Effector memory CD4-positive, alpha-beta T cell (primary cell): ENCODE measurements around the gene KIF27.
"Not testable (repeated sequence)": the region's sequence is repeated elsewhere in the genome, so short reads cannot be mapped to it uniquely, and the experiment has no call there.

Experiments
- DNase-seq, 3 donors: peaks; one replicate each; pipeline ENCODE4 v3.0.0-alpha.2; 2020
- H3K27ac ChIP-seq: 2 replicates; pipeline ENCODE4 v1.7.0; 2013; ENCODE audit warnings: mild to moderate bottlenecking, low read length, moderate library complexity; ENCODE audit not compliant: insufficient read depth, poor library complexity, severe bottlenecking
- H3K27me3 ChIP-seq: replicated peaks from 2 replicates; pipeline ENCODE4 v1.7.0; 2013; ENCODE audit warnings: mild to moderate bottlenecking, low read length; ENCODE audit not compliant: insufficient read depth, control insufficient read depth, poor library complexity, severe bottlenecking
- H3K36me3 ChIP-seq: 2 replicates; pipeline ENCODE4 v1.7.0; 2013; ENCODE audit warnings: mild to moderate bottlenecking, low read length, moderate library complexity; ENCODE audit not compliant: control insufficient read depth, insufficient read depth
- H3K4me1 ChIP-seq: 2 replicates; pipeline ENCODE4 v1.7.0; 2013; ENCODE audit warnings: low read length, mild to moderate bottlenecking; ENCODE audit not compliant: control insufficient read depth, insufficient read depth, poor library complexity, severe bottlenecking
- H3K4me3 ChIP-seq: 2 replicates; pipeline ENCODE4 v1.7.0; 2013; ENCODE audit warnings: low read length, low read depth, mild to moderate bottlenecking; ENCODE audit not compliant: insufficient read depth, poor library complexity, severe bottlenecking
- H3K9me3 ChIP-seq: 2 replicates; pipeline ENCODE4 v1.7.0; 2013; ENCODE audit warnings: mild to moderate bottlenecking, low read length, moderate library complexity; ENCODE audit not compliant: control insufficient read depth

The KIF27 gene

DNA sequence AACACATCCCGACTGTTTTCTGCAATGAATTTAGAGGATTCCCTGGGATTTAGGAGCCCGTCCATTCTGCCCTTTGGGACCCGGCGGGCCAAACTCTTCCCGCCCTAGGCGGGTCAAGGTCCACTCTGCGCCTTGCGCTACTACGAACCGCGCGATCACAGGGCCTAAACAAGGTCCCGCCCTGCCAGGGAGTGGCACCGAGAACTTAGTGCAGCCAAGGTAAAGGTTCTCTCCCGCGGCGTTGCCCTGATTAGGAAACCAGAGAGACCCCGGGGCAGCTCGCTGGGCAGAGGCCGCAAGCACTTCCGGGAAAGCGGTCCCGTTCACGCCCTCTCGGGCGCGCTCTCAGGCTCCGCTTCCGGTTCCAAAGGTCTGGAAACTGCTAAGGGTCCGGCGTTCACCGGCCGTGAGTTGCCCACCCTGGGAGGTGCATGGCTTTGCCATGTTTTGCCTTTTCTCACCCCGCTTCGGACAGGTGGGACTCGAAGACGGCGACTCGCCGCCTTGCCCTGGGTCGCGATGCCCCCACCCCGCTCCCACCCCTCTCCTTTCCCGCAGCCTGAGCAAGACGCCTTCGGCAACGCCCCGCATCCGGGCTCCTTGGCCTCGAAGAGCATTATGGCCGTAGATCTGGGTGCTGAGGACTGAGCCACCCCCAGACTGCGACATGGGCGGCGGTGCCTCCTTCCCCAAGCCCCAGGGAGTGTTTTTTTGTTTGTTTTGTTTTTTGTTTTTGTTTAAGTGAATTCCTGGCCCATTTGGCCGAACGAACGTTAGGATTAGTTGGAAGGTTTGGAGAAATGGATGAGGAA lies 35.4 kb upstream of the KIF27 start:
- peak overlapping the region; percentile 77 for H3K4me3 ChIP-seq

DNA sequence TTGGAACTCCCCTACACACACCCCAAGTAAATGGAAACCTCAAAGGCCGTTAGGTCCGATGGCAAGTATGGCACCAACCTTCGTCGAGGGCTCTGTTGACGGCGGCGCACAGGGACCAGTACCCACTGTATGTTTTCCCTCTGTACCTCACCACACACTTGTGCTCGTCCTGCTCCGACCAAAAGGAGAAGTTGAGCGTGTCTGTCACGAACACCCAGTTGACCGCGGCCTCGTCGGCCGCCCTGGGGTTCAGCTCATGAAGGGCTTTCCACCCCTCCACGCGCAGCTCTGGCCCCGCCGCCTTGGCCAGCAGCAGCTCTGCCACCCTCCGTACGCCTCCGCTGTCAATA lies 34.8 kb upstream of the KIF27 start:
- H3K9me3 ChIP-seq, result no peaks in the 10 kb centered on the region
- no peaks in the 10 kb centered on the region for H3K4me1 ChIP-seq
- no peak for DNase-seq
- H3K4me3 ChIP-seq, result peak overlapping the region; percentile 77
- no peaks in the 10 kb centered on the region for H3K27me3 ChIP-seq
- H3K36me3 ChIP-seq, result no peaks in the 10 kb centered on the region
- peak overlapping the region; percentile 64 for H3K27ac ChIP-seq

More for the DNA sequence above, 35.4 kb upstream of the KIF27 start:
- DNase-seq, result peak; percentile 12 to 56 (median 33)
- Histone ChIP-seq H3K9me3 (no peaks in the 10 kb centered on the region), H3K27me3 (no peaks in the 10 kb centered on the region), H3K36me3 (no peaks in the 10 kb centered on the region), H3K4me1 (no peaks in the 10 kb centered on the region), H3K27ac (peak overlapping the region; percentile 64)

DNA sequence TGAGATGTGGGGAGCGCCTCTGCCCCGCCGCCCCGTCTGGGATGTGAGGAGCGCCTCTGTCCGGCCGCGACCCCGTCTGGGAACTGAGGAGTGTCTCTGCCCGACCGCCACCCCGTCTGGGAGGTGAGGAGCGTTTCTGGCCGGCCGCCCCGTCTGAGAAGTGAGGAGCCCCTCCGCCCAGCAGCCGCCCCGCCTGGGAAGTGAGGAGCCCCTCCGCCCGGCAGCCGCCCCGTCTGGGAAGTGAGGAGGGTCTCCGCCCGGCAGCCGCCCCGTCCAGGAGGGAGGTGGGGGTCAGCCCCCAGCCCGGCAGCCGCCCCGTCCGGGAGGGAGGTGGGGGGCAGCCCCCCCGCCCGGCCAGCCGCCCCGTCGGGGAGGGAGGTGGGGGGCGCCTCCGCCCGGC lies 26.9 kb upstream of the KIF27 start:
- not testable (repeated sequence) for H3K36me3 ChIP-seq, H3K27ac ChIP-seq, H3K4me1 ChIP-seq, DNase-seq, H3K4me3 ChIP-seq, H3K9me3 ChIP-seq, H3K27me3 ChIP-seq

DNA sequence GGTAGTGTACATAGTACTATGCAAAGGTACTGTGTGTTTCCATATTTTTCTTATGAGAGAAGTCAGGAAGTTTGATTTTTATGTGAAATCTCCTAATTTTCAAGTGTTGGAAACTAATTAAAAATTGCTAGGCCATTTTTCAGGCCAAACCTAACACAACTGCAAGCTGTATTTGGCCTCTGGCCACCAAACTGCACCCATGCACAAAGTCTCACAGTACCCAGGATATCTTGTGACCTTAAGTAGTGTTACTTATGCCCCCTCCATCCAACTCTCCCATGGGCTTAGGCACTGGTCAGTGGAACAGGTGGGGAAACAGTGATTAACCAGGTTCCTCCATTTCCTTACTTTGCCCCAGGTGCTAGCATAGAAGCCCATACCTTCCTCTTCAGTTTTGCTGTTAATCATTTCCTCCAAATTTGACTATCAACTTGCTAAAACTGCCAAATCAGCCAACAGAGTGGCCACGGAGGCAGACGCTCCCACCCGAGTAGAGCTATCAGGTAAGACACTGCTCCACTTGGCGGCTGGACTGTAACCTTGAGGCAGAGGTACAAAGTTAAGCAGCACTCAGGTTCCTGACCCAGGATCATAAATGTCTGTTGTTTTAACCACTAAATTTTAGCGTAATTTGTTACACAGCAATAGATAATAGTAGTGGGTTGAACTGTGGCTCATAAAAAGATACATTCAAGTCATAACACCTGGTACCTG lies 19.5 kb upstream of the KIF27 start:
- Histone ChIP-seq H3K4me1 (no peaks in the 10 kb centered on the region), H3K27me3 (no peaks in the 10 kb centered on the region), H3K36me3 (peaks cover 7% of the 10 kb centered on the region), H3K4me3 (no peak overlapping the region), H3K9me3 (no peaks in the 10 kb centered on the region), H3K27ac (no peak overlapping the region)
- DNase-seq, result no peak

DNA sequence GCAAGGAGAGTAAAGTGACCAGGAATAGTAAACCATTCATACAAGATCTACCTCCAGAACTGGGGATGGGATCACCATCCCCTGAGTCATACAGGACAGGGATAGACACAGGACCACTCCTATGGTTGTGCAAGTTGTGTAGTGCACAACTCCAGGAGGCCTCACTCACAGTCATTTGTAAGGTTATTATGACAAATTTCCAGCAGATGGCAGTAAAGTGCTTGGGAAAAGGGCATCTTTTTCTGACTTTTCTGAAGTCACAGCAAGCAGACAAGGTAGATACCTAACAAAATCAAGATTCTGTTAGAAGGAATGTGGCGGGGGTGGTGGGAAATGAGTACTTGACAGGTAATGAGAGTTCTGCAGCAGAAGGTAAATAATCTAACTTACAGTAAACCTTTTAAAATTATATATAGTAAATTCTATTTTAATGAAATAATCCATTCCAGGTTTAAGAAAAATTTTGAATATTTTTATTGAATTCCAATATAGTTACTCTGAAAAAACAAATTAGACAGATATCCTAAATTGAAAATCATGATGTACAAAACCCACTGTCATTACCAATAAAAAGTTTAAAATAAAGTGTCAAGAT lies 16.7 kb upstream of the KIF27 start:
- Histone ChIP-seq H3K36me3 (peaks cover 7% of the 10 kb centered on the region), H3K27ac (no peak overlapping the region), H3K27me3 (no peaks in the 10 kb centered on the region), H3K4me1 (no peaks in the 10 kb centered on the region), H3K4me3 (no peak overlapping the region), H3K9me3 (no peaks in the 10 kb centered on the region)
- DNase-seq, result peak in 1 of 3 donors; percentile 20

DNA sequence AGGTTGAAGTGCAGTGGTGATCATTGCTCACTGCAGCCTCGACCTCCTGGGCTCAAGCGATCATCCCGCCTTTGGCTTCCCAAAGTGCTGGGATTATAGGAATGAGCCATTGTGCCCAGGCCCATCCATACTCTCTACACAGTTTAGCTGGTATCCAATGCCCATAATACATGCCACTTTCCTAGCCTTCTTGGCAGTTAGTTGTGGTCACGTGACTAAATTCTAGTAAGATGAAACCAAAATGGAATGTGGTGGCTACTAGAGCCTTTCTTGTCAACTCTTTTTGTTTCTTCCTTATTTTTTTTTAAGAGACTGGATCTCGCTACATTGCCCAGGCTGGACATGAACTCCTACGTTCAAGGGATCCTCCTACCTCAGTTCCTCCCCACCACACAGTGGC lies 15.3 kb upstream of the KIF27 start:
- Histone ChIP-seq H3K9me3 (no peaks in the 10 kb centered on the region), H3K27me3 (no peaks in the 10 kb centered on the region), H3K4me1 (no peaks in the 10 kb centered on the region), H3K36me3 (no peaks in the 10 kb centered on the region), H3K4me3 (no peak overlapping the region), H3K27ac (no peak overlapping the region)
- DNase-seq, result no peak

DNA sequence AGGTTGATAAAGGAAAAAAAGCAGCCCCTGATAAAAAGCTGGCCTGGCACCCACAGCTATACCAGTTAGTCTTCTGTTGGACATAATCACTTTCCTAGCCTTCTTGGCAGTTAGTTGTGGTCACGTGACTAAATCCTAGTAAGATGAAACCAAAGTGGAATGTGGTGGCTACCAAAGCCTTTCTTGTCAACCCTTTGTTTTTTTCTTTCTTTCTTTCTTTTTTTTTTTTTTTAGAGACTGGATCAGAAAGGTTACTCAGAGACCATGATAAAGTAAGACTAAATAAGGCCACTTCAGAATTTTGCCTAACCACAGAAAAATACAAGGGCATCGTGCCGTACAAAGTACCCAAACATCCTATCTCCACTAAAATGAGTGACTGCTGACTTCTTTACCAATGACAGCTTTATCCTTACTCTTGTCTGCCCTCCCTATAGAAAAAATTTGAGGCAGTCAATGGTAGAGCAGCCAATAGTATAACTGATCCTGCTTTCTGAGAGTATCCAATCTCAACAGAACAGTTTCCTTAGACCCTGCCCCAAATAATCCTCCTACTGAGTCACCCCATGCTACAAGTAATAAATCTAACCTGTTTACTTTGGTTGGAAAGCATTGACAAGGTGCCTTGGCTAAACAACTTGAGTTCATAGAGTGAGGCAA lies 14.2 kb upstream of the KIF27 start:
- H3K27me3 ChIP-seq, result no peaks in the 10 kb centered on the region
- no peaks in the 10 kb centered on the region for H3K36me3 ChIP-seq
- DNase-seq, result no peak
- H3K9me3 ChIP-seq, result no peaks in the 10 kb centered on the region
- no peak overlapping the region for H3K4me3 ChIP-seq
- no peaks in the 10 kb centered on the region for H3K4me1 ChIP-seq
- H3K27ac ChIP-seq, result no peak overlapping the region

DNA sequence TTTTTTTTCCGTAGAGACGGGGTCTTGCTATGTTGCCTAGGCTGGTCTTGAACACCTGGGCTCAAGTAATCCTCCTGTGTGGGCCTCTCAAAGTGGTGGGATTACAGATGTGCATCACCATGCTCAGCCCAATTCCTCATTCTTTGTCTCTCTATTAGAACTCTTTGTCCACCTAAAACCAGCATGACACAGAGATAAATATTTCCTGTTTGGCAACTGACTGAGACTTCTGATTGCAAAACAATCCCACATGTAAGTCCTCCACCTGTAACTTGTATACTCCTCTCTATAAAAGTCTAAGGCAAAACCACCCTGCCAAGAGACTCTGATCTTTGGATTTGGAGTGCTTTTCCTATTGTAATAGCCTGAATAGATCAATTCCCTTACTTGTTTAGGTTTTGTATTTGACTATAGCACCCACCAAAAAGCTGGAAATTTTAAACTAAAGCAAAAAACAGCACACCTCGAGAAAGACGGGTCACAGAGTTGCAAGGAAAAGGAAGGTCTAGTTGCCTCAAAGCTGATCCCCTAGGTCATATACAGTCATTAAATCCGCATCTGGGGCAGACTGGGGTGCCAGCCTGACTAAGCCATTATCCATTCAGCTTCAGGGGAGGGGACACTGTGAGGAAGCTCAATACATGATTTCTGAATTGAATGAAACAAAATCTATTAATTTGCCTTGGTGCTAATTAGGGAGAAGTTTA lies 13.5 kb upstream of the KIF27 start:
- Histone ChIP-seq H3K27me3 (no peaks in the 10 kb centered on the region), H3K27ac (no peak overlapping the region), H3K36me3 (no peaks in the 10 kb centered on the region), H3K4me3 (no peak overlapping the region), H3K9me3 (no peaks in the 10 kb centered on the region), H3K4me1 (no peaks in the 10 kb centered on the region)
- no peak for DNase-seq

DNA sequence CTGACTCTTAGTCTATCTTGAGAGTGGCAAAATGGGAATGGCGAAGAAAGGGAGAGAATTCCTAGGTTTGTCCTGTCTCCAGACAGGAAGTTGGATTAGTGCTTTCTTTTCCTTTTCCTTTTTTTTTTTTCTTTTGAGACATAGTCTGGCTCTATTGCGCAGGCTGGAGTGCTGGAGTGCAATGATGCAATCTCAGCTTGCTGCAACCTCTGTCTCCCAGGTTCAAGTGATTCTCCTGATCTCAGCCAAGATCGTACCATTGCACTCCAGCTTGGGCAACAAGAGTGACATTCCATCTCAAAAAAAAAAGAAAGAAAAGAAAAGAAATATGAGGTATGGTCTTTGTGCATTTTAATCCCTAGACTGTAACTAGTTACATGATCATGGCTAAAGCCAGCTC lies 12.6 kb upstream of the KIF27 start:
- Histone ChIP-seq H3K4me1 (no peaks in the 10 kb centered on the region), H3K9me3 (no peaks in the 10 kb centered on the region), H3K27ac (no peak overlapping the region), H3K27me3 (no peaks in the 10 kb centered on the region), H3K4me3 (no peak overlapping the region), H3K36me3 (no peaks in the 10 kb centered on the region)
- no peak for DNase-seq
